Skeletal muscle tissue (tissue), 4 donors: Measurements from ENCODE around the gene TANC1. TPM values are rescaled to one million over a fixed set of nuclear protein-coding genes. Genes with fewer than 3 reads are reported as not detected.

ENCODE experiments used
- H3K27ac ChIP-seq: one replicate; pipeline ENCODE4 v1.7.0; 2013; ENCODE audit warnings: mild to moderate bottlenecking, low read depth, low read length, inconsistent platforms
- H3K27me3 ChIP-seq, 3 donors: one replicate each; pipeline ENCODE4 v1.7.0; 2013; ENCODE audit warnings: low read length in 3 of 3; ENCODE audit not compliant: control insufficient read depth in 3 of 3, insufficient read depth in 3 of 3
- H3K36me3 ChIP-seq, 3 donors: one replicate each; pipeline ENCODE4 v1.7.0; 2013; ENCODE audit warnings: low read length in 3 of 3; ENCODE audit not compliant: control insufficient read depth in 3 of 3, insufficient read depth in 3 of 3
- H3K4me1 ChIP-seq, 3 donors: one replicate each; pipeline ENCODE4 v1.7.0; 2013; ENCODE audit warnings: low read length in 3 of 3, mild to moderate bottlenecking in 3 of 3; ENCODE audit not compliant: control insufficient read depth in 3 of 3, insufficient read depth in 3 of 3
- H3K4me3 ChIP-seq, 3 donors: one replicate each; pipeline ENCODE4 v1.7.0; 2013; ENCODE audit warnings: low read length in 3 of 3
- H3K9ac ChIP-seq, 3 donors: one replicate each; pipeline ENCODE4 v1.7.0; 2013; ENCODE audit warnings: low read length in 3 of 3, mild to moderate bottlenecking in 3 of 3, moderate library complexity in 2 of 3, low read depth in 1 of 3
- H3K9me3 ChIP-seq, 3 donors: one replicate each; pipeline ENCODE4 v1.7.0; 2013; ENCODE audit warnings: low read length in 3 of 3; ENCODE audit not compliant: control insufficient read depth in 3 of 3
- total RNA-seq: library from RNA; depleted of rRNA; stranded (reverse); fragments of >200 nt; gene quantifications from one replicate; pipeline ENCODE4 v1.2.3, GENCODE V29; 2014
- donor health status: Osteomylitis.

Gene TANC1
- total RNA-seq, 1 donor from 2014 or later: 38.1 TPM

GRCh38 chr2:159066541-159067156 is 98.2 kb downstream of the TANC1 start:
- H3K4me1 ChIP-seq: peaks cover 0 to 5% (median 3%) of the 10 kb centered on the region in 3 donors
- H3K9ac ChIP-seq: no peak overlapping the region
- no peak overlapping the region for H3K27ac ChIP-seq
- no peaks in the 10 kb centered on the region for H3K27me3 ChIP-seq
- no peak overlapping the region for H3K4me3 ChIP-seq
- H3K9me3 ChIP-seq: no peaks in the 10 kb centered on the region
- no peaks in the 10 kb centered on the region for H3K36me3 ChIP-seq

- no peaks in the 10 kb centered on the region for H3K36me3 ChIP-seq
- H3K9ac ChIP-seq: no peak overlapping the region
- no peak overlapping the region for H3K4me3 ChIP-seq
- H3K27me3 ChIP-seq: no peaks in the 10 kb centered on the region
- H3K4me1 ChIP-seq: peaks cover 0 to 5% (median 3%) of the 10 kb centered on the region in 3 donors
- no peak overlapping the region for H3K27ac ChIP-seq
- no peaks in the 10 kb centered on the region for H3K9me3 ChIP-seq
These were observed 99.5 kb downstream of the TANC1 start for GRCh38 chr2:159067971-159068370.

- H3K36me3 ChIP-seq: no peaks in the 10 kb centered on the region
- H3K9me3 ChIP-seq: no peaks in the 10 kb centered on the region
- H3K4me1 ChIP-seq: peaks cover 0 to 5% (median 3%) of the 10 kb centered on the region in 3 donors
- H3K4me3 ChIP-seq: no peak overlapping the region
- H3K9ac ChIP-seq: no peak overlapping the region
- no peak overlapping the region for H3K27ac ChIP-seq
- no peaks in the 10 kb centered on the region for H3K27me3 ChIP-seq
These were observed 100.8 kb downstream of the TANC1 start for GRCh38 chr2:159069229-159069628.

GRCh38 chr2:159070235-159070634 is 101.8 kb downstream of the TANC1 start:
- peaks cover 0 to under 1% (median 0%) of the 10 kb centered on the region in 3 donors for H3K4me1 ChIP-seq
- no peaks in the 10 kb centered on the region for H3K9me3 ChIP-seq
- no peaks in the 10 kb centered on the region for H3K27me3 ChIP-seq
- H3K27ac ChIP-seq: no peak overlapping the region
- no peak overlapping the region for H3K9ac ChIP-seq
- no peak overlapping the region for H3K4me3 ChIP-seq
- H3K36me3 ChIP-seq: no peaks in the 10 kb centered on the region

GRCh38 chr2:159071190-159071915 is 102.9 kb downstream of the TANC1 start:
- Histone ChIP-seq H3K27me3 (no peaks in the 10 kb centered on the region), H3K36me3 (no peaks in the 10 kb centered on the region), H3K9me3 (no peaks in the 10 kb centered on the region), H3K4me3 (no peak overlapping the region), H3K9ac (no peak overlapping the region), H3K4me1 (no peaks in the 10 kb centered on the region), H3K27ac (no peak overlapping the region)

GRCh38 chr2:159072795-159073194 is 104.4 kb downstream of the TANC1 start:
- H3K27ac ChIP-seq: no peak overlapping the region
- no peaks in the 10 kb centered on the region for H3K36me3 ChIP-seq
- H3K9ac ChIP-seq: no peak overlapping the region
- no peaks in the 10 kb centered on the region for H3K27me3 ChIP-seq
- H3K4me1 ChIP-seq: no peaks in the 10 kb centered on the region
- no peak overlapping the region for H3K4me3 ChIP-seq
- H3K9me3 ChIP-seq: no peaks in the 10 kb centered on the region

GRCh38 chr2:159073256-159073655 is 104.8 kb downstream of the TANC1 start:
- Histone ChIP-seq H3K27ac (no peak overlapping the region), H3K9me3 (no peaks in the 10 kb centered on the region), H3K4me1 (no peaks in the 10 kb centered on the region), H3K4me3 (no peak overlapping the region), H3K36me3 (no peaks in the 10 kb centered on the region), H3K27me3 (no peaks in the 10 kb centered on the region), H3K9ac (no peak overlapping the region)

GRCh38 chr2:159074605-159075004 is 106.2 kb downstream of the TANC1 start:
- Histone ChIP-seq H3K36me3 (no peaks in the 10 kb centered on the region), H3K9me3 (no peaks in the 10 kb centered on the region), H3K9ac (no peak overlapping the region), H3K4me1 (no peaks in the 10 kb centered on the region), H3K27me3 (no peaks in the 10 kb centered on the region), H3K4me3 (no peak overlapping the region), H3K27ac (no peak overlapping the region)

- no peak overlapping the region for H3K9ac ChIP-seq
- no peaks in the 10 kb centered on the region for H3K27me3 ChIP-seq
- no peaks in the 10 kb centered on the region for H3K9me3 ChIP-seq
- no peak overlapping the region for H3K27ac ChIP-seq
- no peaks in the 10 kb centered on the region for H3K36me3 ChIP-seq
- H3K4me3 ChIP-seq: no peak overlapping the region
- no peaks in the 10 kb centered on the region for H3K4me1 ChIP-seq
These were observed 107.3 kb downstream of the TANC1 start for GRCh38 chr2:159075727-159076126.

- no peaks in the 10 kb centered on the region for H3K4me1 ChIP-seq
- H3K36me3 ChIP-seq: no peaks in the 10 kb centered on the region
- H3K9ac ChIP-seq: no peak overlapping the region
These were observed 107.8 kb downstream of the TANC1 start for GRCh38 chr2:159076241-159076640.

More at GRCh38 chr2:159076241-159076640, 107.8 kb downstream of the TANC1 start:
- no peak overlapping the region for H3K27ac ChIP-seq
- H3K27me3 ChIP-seq: no peaks in the 10 kb centered on the region
- H3K4me3 ChIP-seq: no peak overlapping the region
- no peaks in the 10 kb centered on the region for H3K9me3 ChIP-seq
